ENCODE measurements around the gene TBC1D21. TPM values are rescaled to one million over a fixed set of nuclear protein-coding genes. Genes with fewer than 3 reads are reported as not detected.

The TBC1D21 gene
- total RNA-seq, 1 experiment from 2014 or later, result not detected

DNA sequence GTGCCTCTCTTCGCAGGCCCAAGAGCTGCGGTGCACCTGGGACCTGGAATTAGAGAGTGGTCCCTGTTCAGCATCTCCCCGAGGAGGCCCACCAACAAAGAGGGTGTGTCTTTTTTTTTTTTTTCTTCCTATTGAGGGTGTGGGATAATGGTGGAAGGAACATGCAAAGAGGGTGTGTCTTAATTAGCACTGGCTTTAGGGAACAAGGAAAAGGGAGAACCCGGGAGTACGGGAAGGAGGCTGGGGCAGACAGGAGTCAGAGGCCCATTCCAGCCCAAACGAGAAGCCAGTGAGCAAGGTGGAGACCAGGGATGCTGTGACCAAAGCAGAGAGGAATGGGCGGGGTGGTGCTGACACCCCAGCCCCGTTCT, 52.5 kb downstream of the TBC1D21 start:
- peaks cover 60% of the 10 kb centered on the region for H3K4me1 ChIP-seq (ENCODE audit: insufficient read depth, low read length, poor library complexity, severe bottlenecking)
- BruUV-seq (replicated peaks), result no TSS peak
- peaks cover 4% of the 10 kb centered on the region for H3K36me3 ChIP-seq (ENCODE audit: insufficient read depth, low read length, poor library complexity, severe bottlenecking)
- ChIA-PET POLR2A (ENCODE audit: low non-redundant PET) (interaction anchor here (0.6 kb wide), 1 partner anchor 681 kb away, joined by 3 read pairs; no protein-coding TSS in a partner anchor), CTCF (interaction anchor here (0.5 to 0.7 kb wide), 3 partner anchors 39 to 365 kb away, joined by 3 to 7 read pairs (median 4); no protein-coding TSS in a partner anchor)
- H3K27ac ChIP-seq (ENCODE audit: low read depth, low read length, poor library complexity, severe bottlenecking), result peak overlapping the region; percentile 89
- no peak for TF ChIP-seq EZH2 (IDR thresholded peaks at IDR 0.05; ENCODE audit: borderline replicate concordance, low read depth, low read length, poor library complexity, severe bottlenecking)
- TF ChIP-seq, protein P1, sequence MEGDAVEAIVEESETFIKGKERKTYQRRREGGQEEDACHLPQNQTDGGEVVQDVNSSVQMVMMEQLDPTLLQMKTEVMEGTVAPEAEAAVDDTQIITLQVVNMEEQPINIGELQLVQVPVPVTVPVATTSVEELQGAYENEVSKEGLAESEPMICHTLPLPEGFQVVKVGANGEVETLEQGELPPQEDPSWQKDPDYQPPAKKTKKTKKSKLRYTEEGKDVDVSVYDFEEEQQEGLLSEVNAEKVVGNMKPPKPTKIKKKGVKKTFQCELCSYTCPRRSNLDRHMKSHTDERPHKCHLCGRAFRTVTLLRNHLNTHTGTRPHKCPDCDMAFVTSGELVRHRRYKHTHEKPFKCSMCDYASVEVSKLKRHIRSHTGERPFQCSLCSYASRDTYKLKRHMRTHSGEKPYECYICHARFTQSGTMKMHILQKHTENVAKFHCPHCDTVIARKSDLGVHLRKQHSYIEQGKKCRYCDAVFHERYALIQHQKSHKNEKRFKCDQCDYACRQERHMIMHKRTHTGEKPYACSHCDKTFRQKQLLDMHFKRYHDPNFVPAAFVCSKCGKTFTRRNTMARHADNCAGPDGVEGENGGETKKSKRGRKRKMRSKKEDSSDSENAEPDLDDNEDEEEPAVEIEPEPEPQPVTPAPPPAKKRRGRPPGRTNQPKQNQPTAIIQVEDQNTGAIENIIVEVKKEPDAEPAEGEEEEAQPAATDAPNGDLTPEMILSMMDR (conservative IDR thresholded peaks at IDR 0.05; ENCODE audit: low read depth, low read length), result no peak
- H3K9me3 ChIP-seq (ENCODE audit: low read depth, low read length, poor library complexity, severe bottlenecking), result no peaks in the 10 kb centered on the region
- H3K4me3 ChIP-seq (ENCODE audit: low read depth, low read length, poor library complexity, severe bottlenecking), result peak overlapping the region; percentile 86
- no peaks in the 10 kb centered on the region for H3K27me3 ChIP-seq (replicated peaks; ENCODE audit: insufficient read depth, low read depth, low read length, poor library complexity)
- no peak for DNase-seq (ENCODE audit: low spot score)
- intact Hi-C loops (cut with micrococcal nuclease; ENCODE audit: unreplicated experiment), result no loop called here

DNA sequence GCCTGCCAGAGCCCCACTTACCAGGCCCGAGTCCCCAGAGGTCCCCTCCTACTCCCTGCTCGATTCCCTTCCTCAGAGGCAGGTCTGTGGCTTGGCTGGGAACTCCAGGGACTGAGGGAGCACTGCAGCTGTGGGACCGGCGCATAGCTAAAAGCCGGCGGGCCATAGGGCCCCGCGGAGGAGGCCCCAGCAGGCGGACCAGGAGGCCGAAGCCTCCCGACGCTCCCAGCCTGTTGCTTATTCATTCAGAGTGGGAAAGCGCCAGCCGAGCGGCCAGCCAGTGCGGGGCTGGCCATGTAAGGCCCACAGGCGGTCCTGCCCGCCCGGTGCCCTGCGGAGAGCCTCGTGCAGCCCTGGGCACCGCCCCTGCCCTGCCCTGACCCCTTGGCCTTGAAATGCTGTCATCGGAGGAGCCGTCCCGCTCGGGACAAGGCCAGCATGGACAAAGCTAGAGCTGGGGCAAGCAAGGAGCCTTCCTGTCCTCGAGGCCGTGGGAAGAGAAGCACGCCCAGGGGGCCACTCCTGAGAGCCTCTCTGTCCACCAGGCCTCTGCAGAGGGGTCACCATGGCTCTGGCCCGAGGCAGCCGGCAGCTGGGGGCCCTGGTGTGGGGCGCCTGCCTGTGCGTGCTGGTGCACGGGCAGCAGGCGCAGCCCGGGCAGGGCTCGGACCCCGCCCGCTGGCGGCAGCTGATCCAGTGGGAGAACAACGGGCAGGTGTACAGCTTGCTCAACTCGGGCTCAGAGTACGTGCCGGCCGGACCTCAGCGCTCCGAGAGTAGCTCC, 53.0 kb downstream of the TBC1D21 start, which contains the start of gene LOXL1:
Gene LOXL1 (plus strand): TSS at position 244 of the 784 bp plus-strand sequence. CDS start 322 bp downstream, at position 566.
- POLR2A ChIA-PET (ENCODE audit: low non-redundant PET), result interaction anchor here (0.6 kb wide), 1 partner anchor 682 kb away, joined by 3 read pairs; no protein-coding TSS in a partner anchor

DNA sequence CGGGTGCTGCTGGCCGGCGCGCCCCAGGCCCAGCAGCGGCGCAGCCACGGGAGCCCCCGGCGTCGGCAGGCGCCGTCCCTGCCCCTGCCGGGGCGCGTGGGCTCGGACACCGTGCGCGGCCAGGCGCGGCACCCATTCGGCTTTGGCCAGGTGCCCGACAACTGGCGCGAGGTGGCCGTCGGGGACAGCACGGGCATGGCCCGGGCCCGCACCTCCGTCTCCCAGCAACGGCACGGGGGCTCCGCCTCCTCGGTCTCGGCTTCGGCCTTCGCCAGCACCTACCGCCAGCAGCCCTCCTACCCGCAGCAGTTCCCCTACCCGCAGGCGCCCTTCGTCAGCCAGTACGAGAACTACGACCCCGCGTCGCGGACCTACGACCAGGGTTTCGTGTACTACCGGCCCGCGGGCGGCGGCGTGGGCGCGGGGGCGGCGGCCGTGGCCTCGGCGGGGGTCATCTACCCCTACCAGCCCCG, 53.7 kb downstream of the TBC1D21 start:
- no peaks in the 10 kb centered on the region for H3K27me3 ChIP-seq (replicated peaks; ENCODE audit: insufficient read depth, low read depth, low read length, poor library complexity)
- DNase-seq (ENCODE audit: low spot score), result peak; percentile 54
- H3K9me3 ChIP-seq (ENCODE audit: low read depth, low read length, poor library complexity, severe bottlenecking), result no peaks in the 10 kb centered on the region
- BruUV-seq (replicated peaks), result no TSS peak
- TF ChIP-seq EZH2 (IDR thresholded peaks at IDR 0.05; ENCODE audit: borderline replicate concordance, low read depth, low read length, poor library complexity, severe bottlenecking), result no peak
- TF ChIP-seq, protein P1 (conservative IDR thresholded peaks at IDR 0.05; ENCODE audit: low read depth, low read length), result no peak
- H3K4me3 ChIP-seq (ENCODE audit: low read depth, low read length, poor library complexity, severe bottlenecking), result peak overlapping the region; percentile 86
- peaks cover 50% of the 10 kb centered on the region for H3K4me1 ChIP-seq (ENCODE audit: insufficient read depth, low read length, poor library complexity, severe bottlenecking)
- H3K27ac ChIP-seq (ENCODE audit: low read depth, low read length, poor library complexity, severe bottlenecking), result peak overlapping the region; percentile 89
- H3K36me3 ChIP-seq (ENCODE audit: insufficient read depth, low read length, poor library complexity, severe bottlenecking), result peaks cover 9% of the 10 kb centered on the region
- intact Hi-C loops (cut with micrococcal nuclease; ENCODE audit: unreplicated experiment), result no loop called here
- ChIA-PET POLR2A (ENCODE audit: low non-redundant PET) (no interaction called here), CTCF (interaction anchor here (0.7 to 1.6 kb wide), 5 partner anchors 14 to 53 kb away, joined by 3 to 6 read pairs (median 6); no protein-coding TSS in a partner anchor)

More for the DNA sequence above, 53.0 kb downstream of the TBC1D21 start, which contains the start of gene LOXL1:
- DNase-seq (ENCODE audit: low spot score), result peak; percentile 91
- Histone ChIP-seq H3K4me3 (ENCODE audit: low read depth, low read length, poor library complexity, severe bottlenecking) (peak within 1 kb of the TSS; percentile 86), H3K9me3 (ENCODE audit: low read depth, low read length, poor library complexity, severe bottlenecking) (no peaks in the 10 kb centered on the region), H3K4me1 (ENCODE audit: insufficient read depth, low read length, poor library complexity, severe bottlenecking) (peaks cover 56% of the 10 kb centered on the region), H3K27me3 (replicated peaks; ENCODE audit: insufficient read depth, low read depth, low read length, poor library complexity) (no peaks in the 10 kb centered on the region), H3K27ac (ENCODE audit: low read depth, low read length, poor library complexity, severe bottlenecking) (peak within 1 kb of the TSS; percentile 89), H3K36me3 (ENCODE audit: insufficient read depth, low read length, poor library complexity, severe bottlenecking) (peaks cover 7% of the 10 kb centered on the region)
- no peak for TF ChIP-seq EZH2 (IDR thresholded peaks at IDR 0.05; ENCODE audit: borderline replicate concordance, low read depth, low read length, poor library complexity, severe bottlenecking)
- TF ChIP-seq, protein P1 (conservative IDR thresholded peaks at IDR 0.05; ENCODE audit: low read depth, low read length), result no peak
- intact Hi-C loops (cut with micrococcal nuclease; ENCODE audit: unreplicated experiment), result no loop called here
- BruUV-seq (replicated peaks), result TSS peak; percentile 10
- CTCF ChIA-PET, result interaction anchor here (0.5 to 1.4 kb wide), 4 partner anchors 20 to 366 kb away, joined by 3 to 7 read pairs (median 5); no protein-coding TSS in a partner anchor

Data from A673 (cell line).